Measurements from ENCODE around the gene FNDC3B.
"Not testable (repeated sequence)": the region's sequence is repeated elsewhere in the genome, so short reads cannot be mapped to it uniquely, and the experiment has no call there.

The FNDC3B gene

DNA sequence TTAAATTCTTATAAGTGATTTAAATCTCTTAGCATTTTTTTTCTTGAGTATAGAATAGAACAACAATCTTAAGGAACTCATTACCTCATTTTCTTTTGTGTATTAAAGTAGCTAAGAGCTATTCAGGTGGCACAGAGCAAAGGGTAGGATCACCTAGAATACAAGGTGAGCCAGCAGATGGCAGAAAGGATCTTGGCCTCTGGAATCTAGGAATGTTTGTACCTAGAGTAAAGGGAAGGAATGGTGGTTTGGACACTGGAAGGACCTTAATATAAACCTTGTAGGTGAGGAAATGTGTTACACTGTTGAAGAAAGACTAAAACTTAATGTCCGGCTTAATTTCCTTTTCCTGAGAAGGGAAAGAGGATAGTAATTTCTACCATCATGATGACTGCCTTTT, 319.9 kb downstream of the FNDC3B start:
- H3K27ac ChIP-seq, result no peak overlapping the region

DNA sequence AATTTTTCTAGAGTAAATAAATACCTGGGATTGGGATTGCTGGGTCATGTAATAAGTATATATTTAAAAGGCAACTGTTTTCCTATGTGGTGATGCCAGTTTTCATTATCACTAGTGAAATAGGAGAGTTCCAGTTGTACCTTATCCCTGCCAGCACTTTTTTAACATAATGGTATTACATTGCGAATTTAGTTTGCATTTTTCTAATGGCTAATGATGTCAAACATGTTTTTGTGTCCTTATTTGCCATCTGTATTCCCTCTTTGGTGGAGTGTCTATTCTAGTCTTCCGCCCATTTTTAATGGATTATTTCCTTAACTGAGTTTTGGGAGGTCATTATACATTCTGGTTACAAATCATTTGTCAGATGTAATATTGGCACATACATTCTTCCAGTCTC, 320.6 kb downstream of the FNDC3B start:
- H3K27ac ChIP-seq, result no peak overlapping the region
- no peak for DNase-seq (ENCODE audit: low read depth, low spot score)

More for the DNA sequence above, 319.9 kb downstream of the FNDC3B start:
- no peak for DNase-seq (ENCODE audit: low read depth, low spot score)

DNA sequence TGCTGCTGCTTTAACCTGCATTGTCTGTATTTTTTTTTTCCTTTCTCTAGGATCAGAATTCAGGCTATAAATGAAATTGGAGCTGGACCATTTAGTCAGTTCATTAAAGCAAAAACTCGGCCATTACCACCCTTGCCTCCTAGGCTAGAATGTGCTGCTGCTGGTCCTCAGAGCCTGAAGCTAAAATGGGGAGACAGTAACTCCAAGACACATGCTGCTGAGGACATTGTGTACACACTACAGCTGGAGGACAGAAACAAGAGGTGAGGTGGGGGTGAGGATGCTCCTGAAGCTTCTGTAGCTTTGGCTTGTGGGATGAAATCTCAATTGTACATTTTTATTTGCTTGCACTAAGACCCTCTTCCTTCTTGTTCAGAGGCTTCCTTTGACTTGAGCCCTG, 323.2 kb downstream of the FNDC3B start:
- no peak overlapping the region for H3K27ac ChIP-seq
- DNase-seq (ENCODE audit: low read depth, low spot score), result no peak

DNA sequence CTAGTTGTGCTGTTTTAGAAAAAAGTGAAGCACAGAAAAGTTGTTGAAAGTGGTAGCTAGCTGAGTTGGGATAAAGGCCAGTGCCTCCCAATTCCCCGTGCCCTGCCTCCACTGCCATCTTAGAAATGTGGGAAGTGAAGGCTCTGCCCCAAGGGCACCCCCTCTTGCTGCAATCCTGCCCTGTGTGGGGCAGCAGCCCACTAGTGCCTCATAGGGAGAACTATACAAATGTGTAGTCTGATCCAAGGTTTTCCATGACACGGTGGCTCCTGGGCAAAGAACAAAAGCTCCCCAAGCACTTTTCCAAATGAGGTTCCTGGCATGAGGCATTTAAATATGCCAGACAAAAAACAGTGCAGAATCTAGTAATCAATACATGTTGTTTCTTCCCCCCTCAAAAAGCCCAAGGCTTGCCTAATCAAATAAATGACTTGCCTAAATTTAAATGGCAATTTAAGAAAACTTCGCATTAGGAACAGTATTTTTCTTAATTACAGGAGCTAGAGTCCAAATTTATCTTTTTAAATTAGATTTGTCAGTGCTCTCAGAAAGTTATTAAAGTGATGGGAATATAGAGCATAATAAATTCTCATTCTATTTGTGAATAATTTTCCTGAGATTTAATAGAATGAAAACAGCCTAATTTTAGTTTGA, 325.1 kb downstream of the FNDC3B start:
- no peak for DNase-seq (ENCODE audit: low read depth, low spot score)

DNA sequence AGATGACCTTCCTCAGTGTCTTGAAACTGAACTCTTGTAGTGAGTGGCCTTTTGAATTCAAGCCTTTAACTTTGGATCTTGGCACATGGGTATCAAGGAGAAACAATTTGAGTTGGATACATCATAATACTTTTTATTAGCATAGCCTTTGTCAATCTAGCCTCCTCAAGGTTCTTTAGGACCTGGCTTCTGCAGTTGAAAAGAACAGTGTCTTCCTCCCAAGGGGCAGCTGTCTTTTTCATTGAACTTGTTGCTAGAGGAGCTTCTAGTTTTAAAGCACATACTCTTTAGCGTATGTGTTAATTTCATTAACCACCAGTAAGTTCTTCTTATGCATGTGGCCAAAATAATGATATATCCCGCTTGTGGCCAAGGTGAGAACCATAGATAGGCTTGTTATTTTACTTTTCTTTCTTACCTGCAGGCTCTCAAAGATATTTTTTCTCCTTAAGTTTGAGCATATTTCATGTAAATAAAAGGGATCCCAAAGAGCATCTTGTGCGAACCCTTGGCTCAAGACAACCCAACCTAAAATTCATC, 325.7 kb downstream of the FNDC3B start:
- DNase-seq (ENCODE audit: low read depth, low spot score), result no peak

More for the DNA sequence above, 325.1 kb downstream of the FNDC3B start:
- no peak overlapping the region for H3K27ac ChIP-seq

DNA sequence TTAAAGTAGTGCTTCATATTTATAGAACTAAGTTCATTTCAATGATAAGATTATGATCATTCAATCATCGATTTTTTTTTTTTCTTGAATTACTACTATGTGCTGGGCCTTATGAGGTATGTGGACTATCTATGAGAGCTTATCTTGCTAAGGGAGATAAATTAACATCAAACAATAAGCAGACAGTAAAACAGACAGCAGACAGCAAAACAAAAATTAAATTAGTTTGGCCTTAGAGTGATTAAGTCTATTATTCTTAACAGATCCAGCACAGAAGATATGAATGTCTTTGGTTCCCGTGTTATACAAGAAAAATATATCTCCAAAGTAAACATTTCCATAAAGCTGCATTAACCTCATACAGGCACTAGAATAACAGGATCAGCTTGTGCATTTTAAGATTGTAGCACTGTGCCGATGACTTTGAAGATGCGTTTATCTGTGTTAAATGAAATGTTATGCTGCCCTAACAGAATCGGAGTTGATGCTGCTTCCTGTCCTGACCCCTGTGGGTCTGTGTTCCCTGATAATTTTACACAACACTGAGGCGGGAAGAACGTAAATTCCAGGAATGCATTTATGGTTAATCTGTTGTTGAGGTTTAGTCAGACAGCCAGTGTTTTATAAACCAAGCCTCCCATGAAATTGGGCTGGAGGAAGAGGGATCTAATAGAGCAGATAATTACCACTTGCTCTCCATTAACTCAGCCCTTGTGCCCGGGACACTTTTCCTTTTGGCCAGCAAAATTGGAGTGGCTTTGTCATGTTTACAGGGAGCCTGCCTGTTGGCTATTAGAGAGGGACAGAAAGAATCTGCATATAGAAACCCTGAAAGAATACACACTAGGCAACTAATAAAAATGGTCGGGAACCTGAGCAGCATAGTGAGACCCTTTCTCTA, 328.1 kb downstream of the FNDC3B start:
- no peak for DNase-seq (ENCODE audit: low read depth, low spot score)
- H3K27ac ChIP-seq, result no peak overlapping the region

More for the DNA sequence above, 325.7 kb downstream of the FNDC3B start:
- H3K27ac ChIP-seq, result no peak overlapping the region

DNA sequence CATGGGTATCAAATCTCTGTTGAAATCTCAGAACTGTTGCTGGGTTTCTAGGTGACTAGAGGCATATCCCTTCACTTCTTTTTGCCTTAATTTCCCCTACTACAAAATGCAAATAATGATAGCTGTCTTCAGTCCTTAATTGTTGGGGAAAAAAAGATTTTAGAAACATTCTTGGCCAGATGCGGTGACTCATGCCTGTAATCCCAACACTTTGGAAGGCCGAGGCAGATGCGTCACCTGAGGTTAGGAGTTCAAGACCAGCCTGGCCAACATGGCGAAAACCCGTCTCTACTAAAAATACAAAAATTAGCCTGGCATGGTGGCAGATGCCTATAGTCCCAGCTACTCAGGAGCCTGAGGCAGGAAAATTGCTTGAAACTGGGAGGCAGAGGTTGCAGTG, 329.2 kb downstream of the FNDC3B start:
- not testable (repeated sequence) for DNase-seq (ENCODE audit: low read depth, low spot score); H3K27ac ChIP-seq

DNA sequence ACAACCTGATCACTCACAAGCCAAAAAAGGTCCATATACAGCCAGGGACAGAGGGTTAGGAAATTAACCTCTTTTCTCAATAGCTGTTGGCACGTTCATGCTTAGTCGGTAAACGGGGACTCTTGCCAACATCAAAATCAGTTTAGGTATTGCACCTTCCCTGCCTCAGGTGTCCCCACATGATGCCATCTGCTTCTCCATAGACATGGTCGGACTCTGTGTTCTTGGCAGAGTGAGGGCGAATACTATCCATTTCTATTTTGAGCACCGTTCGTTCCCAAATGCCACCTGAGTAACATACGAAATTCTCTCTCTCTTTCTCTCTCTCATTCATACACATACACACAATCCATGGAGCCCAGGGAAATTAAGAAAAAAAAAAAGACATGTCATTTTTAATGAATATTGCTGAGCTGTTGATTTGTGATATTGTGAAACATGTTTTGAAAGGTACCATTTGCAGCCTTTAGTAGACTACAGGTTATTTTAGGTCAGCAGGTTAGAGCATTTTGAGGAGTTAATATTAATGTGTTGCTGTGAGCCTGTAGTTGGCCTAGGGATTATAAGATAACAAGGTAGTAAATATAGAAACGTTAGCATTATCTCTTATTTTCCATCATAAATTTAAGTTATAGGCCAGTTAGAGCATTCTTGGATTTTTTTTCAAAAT, 330.3 kb downstream of the FNDC3B start:
- no peak overlapping the region for H3K27ac ChIP-seq
- no peak for DNase-seq (ENCODE audit: low read depth, low spot score)

DNA sequence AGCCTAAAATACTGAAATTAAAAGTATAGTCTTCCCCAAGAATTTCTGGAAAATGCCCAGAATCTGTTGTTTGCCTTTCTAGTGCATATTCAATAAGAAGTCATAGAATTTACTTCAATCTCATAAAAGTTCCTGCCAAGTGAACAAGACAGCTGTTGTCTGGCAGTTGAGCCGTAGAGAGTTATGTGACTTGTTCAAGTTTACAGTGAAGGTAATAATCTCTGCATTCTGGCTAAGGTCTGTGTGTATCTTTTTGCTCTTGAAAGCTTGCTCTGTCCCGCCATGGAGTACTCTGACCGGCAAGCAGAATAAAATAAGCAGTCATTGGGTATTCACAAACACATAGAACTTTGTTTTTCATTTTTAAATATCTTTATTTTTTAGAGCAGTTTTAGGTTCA, 331.0 kb downstream of the FNDC3B start:
- H3K27ac ChIP-seq, result no peak overlapping the region
- no peak for DNase-seq (ENCODE audit: low read depth, low spot score)

DNA sequence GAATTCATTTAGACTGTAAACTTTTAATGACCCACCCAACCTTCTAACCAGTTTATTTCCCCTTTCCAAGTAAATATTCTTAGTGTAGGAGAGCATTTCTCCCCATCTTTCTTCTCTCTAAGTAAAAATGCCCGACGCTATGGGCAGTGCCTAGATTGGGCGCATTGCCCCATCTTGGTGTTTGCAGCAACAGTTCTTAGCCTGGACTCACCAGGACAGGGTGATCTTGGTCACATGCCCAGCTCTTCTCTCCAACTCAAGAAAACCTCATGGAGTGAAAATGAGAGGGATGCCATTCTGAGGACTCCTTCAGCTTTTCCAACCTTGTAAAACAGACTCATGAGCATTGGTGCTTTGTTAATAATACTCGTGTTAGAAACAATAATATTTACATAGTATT, 332.2 kb downstream of the FNDC3B start:
- DNase-seq (ENCODE audit: low read depth, low spot score), result no peak
- no peak overlapping the region for H3K27ac ChIP-seq

DNA sequence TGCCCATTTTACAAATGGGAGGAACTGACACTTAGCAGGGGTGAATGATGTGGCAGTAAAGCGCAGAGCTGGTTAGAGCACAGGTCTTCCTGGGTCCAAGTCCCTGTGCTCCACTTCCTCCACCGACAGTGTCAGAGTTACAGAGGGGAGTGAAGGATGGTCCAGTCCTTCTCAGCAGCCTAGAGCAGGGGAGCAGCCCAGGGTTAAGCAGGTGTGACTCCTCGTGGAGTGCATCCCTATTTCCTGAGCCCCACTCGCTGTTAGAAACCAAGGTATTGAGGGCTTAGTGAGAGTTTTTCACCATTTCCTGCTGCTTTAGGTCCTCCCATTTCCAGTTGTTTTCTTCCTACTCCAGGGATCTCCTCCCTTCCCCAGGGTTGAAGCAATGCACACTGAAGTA, 333.5 kb downstream of the FNDC3B start:
- DNase-seq (ENCODE audit: low read depth, low spot score), result no peak
- no peak overlapping the region for H3K27ac ChIP-seq

DNA sequence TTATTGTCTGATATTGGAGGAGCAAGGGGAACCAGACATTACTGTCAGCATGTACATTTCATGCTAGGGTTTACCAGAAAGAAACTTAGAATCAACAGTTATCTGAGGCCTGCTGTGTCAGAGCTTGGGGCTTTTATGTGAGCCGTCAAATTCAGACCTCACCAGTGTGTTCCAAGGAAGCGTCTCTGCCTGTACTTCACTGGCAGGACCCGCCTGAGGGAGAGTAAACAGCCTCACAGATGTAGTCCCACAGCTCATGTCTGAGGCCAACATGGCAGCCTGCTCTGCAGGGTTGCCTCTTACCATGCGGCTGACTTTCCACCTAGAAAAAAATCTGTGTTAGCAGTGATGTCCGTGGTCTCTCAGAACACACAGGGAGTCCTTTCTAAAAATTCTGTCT, 334.5 kb downstream of the FNDC3B start:
- H3K27ac ChIP-seq, result no peak overlapping the region
- DNase-seq (ENCODE audit: low read depth, low spot score), result no peak

DNA sequence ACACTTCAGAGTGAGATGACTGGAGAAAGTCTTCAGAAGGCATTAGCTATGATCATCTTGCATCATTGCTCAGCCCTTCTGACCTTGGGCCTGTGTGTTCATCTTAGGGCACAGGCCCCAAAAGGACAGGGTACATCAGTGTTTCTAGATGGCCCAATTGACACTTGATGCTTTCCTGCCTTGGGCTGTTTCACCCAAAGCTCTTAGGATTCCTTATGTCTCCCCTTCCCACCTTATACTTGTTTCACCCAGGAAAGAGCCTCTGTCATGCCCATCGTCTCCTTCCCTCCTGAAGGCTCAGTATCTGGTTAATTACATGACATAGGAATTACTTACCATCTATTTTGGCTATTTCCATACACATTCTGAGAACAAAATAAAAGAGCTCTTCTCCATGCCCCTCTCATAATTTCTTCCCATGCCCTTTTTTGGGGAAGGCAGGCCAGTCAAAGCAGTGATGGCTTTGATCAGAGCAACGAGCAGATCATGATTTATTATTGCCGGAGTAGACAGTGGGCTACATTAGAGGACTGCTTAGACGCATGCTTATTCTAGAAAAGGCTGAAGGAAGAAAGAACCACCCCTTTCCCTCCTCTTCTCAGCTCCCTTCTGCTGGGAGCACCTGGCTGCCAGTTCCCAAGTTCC, 335.9 kb downstream of the FNDC3B start:
- DNase-seq (ENCODE audit: low read depth, low spot score), result no peak
- no peak overlapping the region for H3K27ac ChIP-seq

DNA sequence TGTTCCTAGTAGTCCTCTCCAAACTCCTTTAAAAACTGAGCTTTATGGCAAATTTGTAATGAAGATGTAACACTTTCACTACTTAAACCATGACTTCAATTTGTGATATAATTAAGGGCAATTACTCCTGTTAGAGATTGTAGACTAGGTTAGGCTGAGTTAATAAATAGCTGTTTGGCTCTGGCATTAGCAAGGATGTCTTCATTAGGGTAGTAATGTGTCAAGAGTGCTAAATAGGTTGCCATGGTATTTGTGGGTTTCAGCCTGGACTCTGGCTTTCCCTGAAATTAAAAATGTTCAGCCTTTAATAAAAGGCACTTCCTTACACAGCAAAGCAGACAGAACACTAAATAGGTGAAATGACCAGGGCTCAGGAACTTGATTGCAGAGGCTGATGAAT, 337.0 kb downstream of the FNDC3B start:
- no peak for DNase-seq (ENCODE audit: low read depth, low spot score)
- no peak overlapping the region for H3K27ac ChIP-seq

DNA sequence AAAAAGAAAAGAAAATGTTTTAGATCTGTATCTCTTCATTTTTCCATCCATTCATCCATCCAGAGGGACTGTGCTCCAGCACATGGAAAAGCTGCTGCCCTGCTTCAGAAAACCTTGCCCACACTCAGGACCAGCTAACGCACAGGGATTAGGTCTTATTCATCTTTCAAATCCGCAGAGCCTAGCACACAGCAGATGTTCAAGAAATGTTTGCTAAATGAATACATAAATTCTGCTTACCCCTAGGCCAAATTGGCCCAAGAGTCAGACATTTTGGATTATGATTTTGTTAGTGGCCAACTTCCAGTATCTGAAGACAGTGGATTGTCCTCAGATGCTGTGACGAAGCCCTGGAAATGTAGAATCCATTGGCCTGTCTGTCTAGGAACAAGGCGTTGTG, 337.5 kb downstream of the FNDC3B start:
- no peak overlapping the region for H3K27ac ChIP-seq
- no peak for DNase-seq (ENCODE audit: low read depth, low spot score)

DNA sequence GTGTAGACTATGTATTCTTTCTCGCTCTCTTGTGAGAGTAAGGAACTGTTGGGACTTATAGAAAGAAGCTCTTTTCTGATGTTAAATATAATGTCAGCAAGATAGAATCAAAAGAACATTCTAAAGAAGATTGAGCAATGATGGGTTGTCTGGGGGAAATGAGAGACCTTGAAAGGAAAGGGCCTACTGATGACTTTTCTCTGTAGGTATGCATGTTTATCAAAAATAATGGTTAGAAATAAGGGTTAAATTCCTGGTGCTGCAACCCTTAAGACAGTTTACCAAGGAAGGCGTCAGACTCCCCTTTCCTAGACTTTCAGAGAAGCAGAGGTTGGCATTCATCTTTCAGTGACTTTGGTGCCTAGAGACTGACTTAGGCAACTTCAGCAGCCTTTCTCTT, 339.1 kb downstream of the FNDC3B start:
- H3K27ac ChIP-seq, result no peak overlapping the region

DNA sequence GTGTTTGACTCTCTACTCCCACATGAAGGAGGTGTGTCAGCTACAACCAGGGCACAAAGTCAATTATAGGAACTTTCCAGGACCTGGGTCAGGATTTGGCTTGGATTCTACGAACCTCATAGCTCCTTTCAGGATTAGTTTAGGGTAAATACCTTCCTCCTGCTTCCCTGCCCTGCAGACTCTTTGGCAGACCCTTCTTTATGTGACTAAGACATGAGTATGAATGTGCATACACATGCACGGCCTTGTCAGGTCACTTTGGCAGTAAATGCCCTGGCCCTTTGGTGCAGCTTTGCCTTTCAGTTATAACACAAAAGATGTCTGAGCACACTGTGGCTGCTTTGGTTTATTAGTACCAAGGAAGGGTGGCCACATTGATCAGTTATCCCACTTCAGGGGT, 340.0 kb downstream of the FNDC3B start:
- H3K27ac ChIP-seq, result no peak overlapping the region
- no peak for DNase-seq (ENCODE audit: low read depth, low spot score)

More for the DNA sequence above, 339.1 kb downstream of the FNDC3B start:
- DNase-seq (ENCODE audit: low read depth, low spot score), result no peak

DNA sequence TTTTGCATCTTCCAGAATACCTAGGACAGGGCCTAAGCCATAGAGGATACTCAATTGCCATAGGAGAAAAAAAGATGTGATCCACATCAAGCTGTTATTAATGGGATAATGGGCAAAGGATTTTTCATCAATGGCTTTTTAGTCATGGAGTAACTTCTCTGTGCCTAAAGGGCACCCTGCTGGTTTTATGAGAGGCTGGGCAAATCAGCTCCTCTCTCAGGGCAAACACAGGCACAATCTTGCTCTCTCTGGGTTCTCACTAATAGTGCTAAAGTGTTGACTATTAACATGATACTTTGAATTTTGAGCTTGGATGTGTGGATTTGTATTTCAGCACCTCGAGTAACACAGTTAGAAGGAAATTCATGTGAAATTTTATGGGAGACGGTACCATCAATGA, 341.3 kb downstream of the FNDC3B start:
- DNase-seq (ENCODE audit: low read depth, low spot score), result no peak
- no peak overlapping the region for H3K27ac ChIP-seq

DNA sequence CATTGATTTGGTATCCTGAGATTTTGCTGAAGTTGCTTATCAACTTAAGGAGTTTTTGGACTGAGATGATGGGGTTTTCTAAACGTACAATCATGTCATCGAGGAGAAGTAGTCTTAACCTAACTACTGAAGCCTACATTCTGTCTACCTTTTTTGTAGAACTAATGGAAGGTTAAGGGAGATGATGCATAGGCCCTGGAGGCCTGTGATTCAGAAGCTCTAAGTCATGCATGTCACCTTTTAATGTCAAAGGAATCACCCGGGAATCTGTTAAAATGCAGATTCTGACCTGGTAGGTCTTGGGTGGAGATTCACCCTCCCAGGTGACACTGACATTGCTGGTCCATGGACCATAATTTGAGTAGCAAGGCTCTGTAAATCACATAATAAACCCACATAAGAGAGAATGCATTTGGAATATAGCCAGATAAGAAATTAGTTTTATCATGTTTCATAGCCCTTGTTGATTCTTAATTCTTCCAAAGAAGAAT, 344.0 kb downstream of the FNDC3B start:
- no peak overlapping the region for H3K27ac ChIP-seq
- DNase-seq (ENCODE audit: low read depth, low spot score), result no peak

DNA sequence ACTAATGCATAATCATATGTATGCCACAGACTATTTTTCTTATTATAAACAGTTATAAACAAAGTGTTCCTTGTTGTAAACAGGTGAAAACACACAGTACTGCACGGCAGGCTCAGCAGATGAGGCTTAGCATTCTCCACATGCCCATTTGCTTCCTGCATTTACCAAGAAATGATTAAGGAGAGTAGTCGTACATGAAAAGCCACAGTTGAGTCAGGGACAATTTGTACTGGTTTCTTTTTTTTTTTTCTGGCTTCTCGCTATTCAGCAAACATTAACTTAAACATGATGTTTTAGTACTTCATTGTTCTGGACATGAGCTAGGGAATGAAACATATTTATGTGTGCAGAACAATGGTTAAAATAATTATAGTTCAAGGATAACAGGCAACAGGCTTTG, 345.5 kb downstream of the FNDC3B start:
- DNase-seq (ENCODE audit: low read depth, low spot score), result no peak
- H3K27ac ChIP-seq, result no peak overlapping the region

Data from epithelial cell of prostate (primary cell).